GM21390 (cell line): Measurements from ENCODE around the gene SNX25.
A peak's percentile ranks its signal among the peaks of the same experiment; 100 is the strongest.
"Not testable (repeated sequence)": the region's sequence is repeated elsewhere in the genome, so short reads cannot be mapped to it uniquely, and the experiment has no call there.

Experiments used
- ATAC-seq: cut with Tn5 transposase; IDR thresholded peaks from one replicate; pipeline ENCODE4 v1.9.1; 2021; ENCODE audit not compliant: unreplicated experiment

Gene SNX25

GRCh38 chr4:185298728-185299430 is 89.5 kb downstream of the SNX25 start:
- no peak for ATAC-seq

GRCh38 chr4:185304541-185304940 is 95.1 kb downstream of the SNX25 start:
- ATAC-seq = no peak

- ATAC-seq = peak; percentile 35
Observed at GRCh38 chr4:185304944-185305690, 95.7 kb downstream of the SNX25 start.

GRCh38 chr4:185305979-185306442 is 96.6 kb downstream of the SNX25 start:
- no peak for ATAC-seq

- peak; percentile 64 for ATAC-seq
Observed at GRCh38 chr4:185307136-185307950, 97.9 kb downstream of the SNX25 start.

GRCh38 chr4:185309770-185310169 is 100.4 kb downstream of the SNX25 start:
- peak; percentile 44 for ATAC-seq

GRCh38 chr4:185311113-185311888 is 101.9 kb downstream of the SNX25 start:
- ATAC-seq = peak; percentile 41

- no peak for ATAC-seq
Observed at GRCh38 chr4:185312699-185313098, 103.3 kb downstream of the SNX25 start.

- ATAC-seq = not testable (repeated sequence)
Observed at GRCh38 chr4:185317462-185317861, 108.1 kb downstream of the SNX25 start.

GRCh38 chr4:185317880-185318279 is 108.5 kb downstream of the SNX25 start:
- no peak for ATAC-seq

- no peak for ATAC-seq
Observed at GRCh38 chr4:185318679-185319078, 109.3 kb downstream of the SNX25 start.

GRCh38 chr4:185322803-185323202 is 113.4 kb downstream of the SNX25 start:
- ATAC-seq = no peak

GRCh38 chr4:185323606-185324005 is 114.2 kb downstream of the SNX25 start:
- ATAC-seq = no peak

- not testable (repeated sequence) for ATAC-seq
Observed at GRCh38 chr4:185324361-185324760, 115.0 kb downstream of the SNX25 start.

- not testable (repeated sequence) for ATAC-seq
Observed at GRCh38 chr4:185325721-185326120, 116.3 kb downstream of the SNX25 start.

- ATAC-seq = no peak
Observed at GRCh38 chr4:185328586-185328985, 119.2 kb downstream of the SNX25 start.

- ATAC-seq = not testable (repeated sequence)
Observed at GRCh38 chr4:185329879-185330510, 120.6 kb downstream of the SNX25 start.

- ATAC-seq = peak; percentile 82
Observed at GRCh38 chr4:185332575-185333464, 123.4 kb downstream of the SNX25 start.

- ATAC-seq = no peak
Observed at GRCh38 chr4:185334326-185334725, 124.9 kb downstream of the SNX25 start.
